GM18951 (cell line): Measurements from ENCODE around the gene KRTAP2-1.
"Not testable (repeated sequence)": the region's sequence is repeated elsewhere in the genome, so short reads cannot be mapped to it uniquely, and the experiment has no call there.

Experiments used
- POLR2A ChIP-seq: IDR thresholded peaks from 4 replicates; pipeline ENCODE4 v1.6.1; 2011; ENCODE audit warnings: mild to moderate bottlenecking; ENCODE audit not compliant: insufficient read length, insufficient read depth; ENCODE audit errors: extremely low read depth
- in situ Hi-C: fragments of 300-500 bp; cut with MboI; formaldehyde crosslinking; loops from one replicate; pipeline ENCODE4 v1.12.0; 2022; ENCODE audit warnings: low sequenced_read_pairs, mixed read lengths, inconsistent platforms; ENCODE audit not compliant: unreplicated experiment

The KRTAP2-1 gene

DNA sequence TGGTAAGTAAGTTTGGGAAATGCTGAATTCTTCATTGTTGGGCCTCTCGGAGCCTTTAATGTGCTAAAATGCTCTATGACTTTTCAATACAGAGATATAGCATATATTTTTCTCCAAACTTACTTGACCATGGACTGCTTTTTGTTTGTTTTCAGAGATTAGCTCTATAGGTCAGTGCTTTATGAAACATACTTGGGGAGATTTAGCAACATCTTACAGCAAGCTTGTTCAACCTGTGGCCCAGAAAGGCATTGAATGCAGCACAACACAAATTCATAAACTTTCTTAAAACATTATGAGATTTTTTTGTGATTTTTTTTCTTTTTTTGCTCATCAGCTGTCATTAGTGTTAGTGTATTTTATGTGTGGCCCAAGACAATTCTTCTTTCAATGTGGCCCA is 37.2 kb downstream of the KRTAP2-1 start:
- no peak for TF ChIP-seq POLR2A
- in situ Hi-C loops: no loop called here

DNA sequence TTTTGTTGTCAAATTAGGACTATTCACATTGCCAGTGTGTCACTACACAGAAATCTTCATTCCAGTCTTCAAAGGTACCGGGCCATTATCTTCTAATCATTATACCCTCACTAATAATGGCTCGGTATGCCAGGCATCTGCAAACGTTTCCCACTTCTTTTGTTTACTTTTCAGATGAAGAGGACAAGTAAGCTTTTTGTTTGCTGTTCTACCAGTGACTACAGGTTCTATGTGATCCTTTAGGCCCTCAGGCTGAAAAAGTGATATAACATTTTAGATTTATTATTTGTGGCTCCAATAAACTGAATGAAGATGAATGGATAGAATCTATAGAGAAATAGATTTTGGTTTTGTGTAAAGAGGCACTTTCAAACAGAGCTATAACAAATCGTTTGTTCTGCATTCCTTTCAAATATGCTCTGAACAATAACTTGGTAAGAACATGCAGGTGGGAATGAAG is 37.8 kb downstream of the KRTAP2-1 start:
- in situ Hi-C loops: no loop called here
- no peak for TF ChIP-seq POLR2A

DNA sequence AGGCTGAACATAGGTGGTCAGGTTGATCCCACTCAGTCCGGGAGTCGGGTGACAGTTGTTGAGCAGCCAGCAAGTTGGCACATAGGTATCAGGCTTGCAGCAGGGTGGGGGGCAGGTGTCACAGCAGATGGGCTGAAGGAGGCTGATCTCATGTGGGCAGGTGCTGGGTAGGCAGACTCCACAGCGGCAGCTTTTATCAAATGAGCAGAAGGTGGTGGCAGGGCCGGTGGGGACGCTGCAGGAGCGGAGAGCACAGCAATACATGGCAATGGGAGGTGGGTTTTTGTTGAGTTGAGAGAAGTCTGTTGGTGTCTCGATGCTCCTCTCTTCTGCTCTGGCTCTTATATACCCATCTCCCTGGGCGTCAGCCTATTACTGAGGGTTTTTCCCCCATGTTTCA is 38.3 kb downstream of the KRTAP2-1 start, which contains the start of gene KRTAP3-1:
Gene KRTAP3-1, minus strand, starts transcription at position 318 of the 400 bp plus-strand sequence. Its CDS starts 54 bp downstream, at position 264.
- TF ChIP-seq POLR2A: no peak

DNA sequence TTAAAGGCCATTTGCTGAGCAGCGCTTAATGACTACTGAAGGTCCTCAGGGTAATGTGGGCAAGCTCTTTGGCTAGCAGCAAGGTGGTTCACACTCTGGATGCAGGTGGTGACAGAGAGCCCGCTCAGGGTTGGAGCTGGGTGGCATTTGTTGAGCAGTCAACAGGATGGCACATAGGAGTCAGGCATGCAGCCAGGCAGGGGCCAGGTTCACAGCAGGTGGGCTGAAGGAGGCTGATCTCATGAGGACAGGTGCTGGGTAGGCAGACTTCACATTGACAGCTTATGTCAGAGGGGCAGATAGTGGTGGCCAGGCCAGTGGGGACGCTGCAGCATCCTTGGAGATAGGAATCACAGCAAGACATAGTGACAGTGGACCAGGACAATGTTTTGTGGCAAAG is 42.7 kb downstream of the KRTAP2-1 start:
- TF ChIP-seq POLR2A: no peak
- in situ Hi-C loops: no loop called here

More for the DNA sequence above, 38.3 kb downstream of the KRTAP2-1 start, which contains the start of gene KRTAP3-1:
- in situ Hi-C loops: no loop called here

DNA sequence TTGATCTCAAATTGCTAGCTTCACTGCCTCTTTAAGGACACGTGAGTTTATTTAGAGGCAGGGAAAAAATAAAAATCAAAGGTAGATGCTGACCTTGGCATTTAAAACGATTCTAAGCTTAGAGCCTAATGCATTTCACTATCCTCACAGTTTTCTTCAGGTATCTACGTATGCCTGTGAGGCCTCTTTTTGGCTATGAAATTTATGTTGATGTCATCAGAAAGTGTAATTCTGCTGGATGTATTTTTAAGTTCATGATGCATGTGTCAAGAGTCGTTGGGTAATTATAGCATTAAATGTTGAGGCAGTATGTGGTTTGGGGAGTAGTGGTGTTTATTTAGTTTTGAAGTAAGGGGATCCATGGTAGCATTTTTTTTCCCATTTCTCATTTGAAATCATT is 43.2 kb downstream of the KRTAP2-1 start:
- no peak for TF ChIP-seq POLR2A
- in situ Hi-C loops: no loop called here

DNA sequence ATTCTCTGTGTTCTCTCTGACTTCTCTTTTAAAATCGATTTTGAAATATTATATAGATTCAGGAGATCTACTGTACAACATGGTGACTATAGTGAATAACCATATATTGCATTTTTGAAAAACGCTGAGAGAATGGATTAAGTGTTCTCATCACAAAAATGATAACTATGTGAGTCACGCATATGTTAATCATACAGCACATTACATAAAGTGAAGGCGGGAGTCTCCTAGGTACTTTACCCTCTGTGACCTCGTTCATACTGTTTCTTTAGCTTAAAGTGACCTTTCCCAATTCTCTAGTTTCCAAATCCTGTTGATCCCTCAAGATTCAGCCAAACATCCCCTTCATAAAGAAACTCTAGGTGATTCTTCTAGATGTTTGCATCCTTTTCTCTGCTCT is 44.3 kb downstream of the KRTAP2-1 start:
- in situ Hi-C loops: no loop called here
- no peak for TF ChIP-seq POLR2A

DNA sequence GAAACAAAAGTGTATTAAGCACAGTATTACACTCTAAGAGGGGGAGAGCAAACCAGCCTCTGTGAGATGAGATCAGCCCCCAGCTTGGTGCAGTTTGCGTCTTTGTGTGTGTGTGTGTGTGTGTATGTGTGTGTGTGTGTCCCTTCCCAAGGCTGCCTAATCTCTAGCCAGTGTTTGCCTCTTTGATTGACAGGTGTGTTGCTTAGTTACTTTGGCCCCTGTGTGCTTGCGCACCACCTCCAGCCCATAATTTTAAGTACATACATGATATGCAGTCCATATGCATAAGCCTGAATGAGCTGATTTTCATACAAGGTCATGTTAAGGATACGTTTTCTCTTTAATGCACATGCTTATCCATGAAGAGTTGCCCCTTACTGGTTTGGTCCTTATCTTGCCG is 45.3 kb downstream of the KRTAP2-1 start:
- no peak for TF ChIP-seq POLR2A
- in situ Hi-C loops: no loop called here

DNA sequence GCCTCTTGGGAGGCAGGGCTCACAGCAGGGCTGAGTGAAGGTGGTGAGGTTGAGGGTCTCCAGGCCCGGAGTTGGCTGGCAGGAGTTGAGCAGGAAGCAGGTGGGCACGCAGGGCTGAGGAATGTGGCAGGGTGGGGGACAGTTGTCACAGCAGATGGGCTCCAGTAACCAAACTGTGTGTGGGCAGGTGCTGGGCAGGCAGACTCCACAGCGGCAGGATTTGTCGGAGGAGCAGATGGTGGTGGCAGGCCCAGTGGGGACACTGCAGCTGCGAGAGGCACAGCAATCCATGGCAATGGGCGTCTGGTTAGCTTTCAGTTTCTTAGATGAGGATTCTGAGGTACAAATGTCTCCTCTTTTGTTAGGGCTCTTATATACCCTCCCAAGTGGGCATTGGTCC is 47.6 kb downstream of the KRTAP2-1 start, which contains the start of gene KRTAP3-2:
Gene KRTAP3-2, minus strand, starts transcription at position 344 of the 400 bp plus-strand sequence. Its CDS starts 53 bp downstream, at position 291.
- in situ Hi-C loops: not testable (repeated sequence)

DNA sequence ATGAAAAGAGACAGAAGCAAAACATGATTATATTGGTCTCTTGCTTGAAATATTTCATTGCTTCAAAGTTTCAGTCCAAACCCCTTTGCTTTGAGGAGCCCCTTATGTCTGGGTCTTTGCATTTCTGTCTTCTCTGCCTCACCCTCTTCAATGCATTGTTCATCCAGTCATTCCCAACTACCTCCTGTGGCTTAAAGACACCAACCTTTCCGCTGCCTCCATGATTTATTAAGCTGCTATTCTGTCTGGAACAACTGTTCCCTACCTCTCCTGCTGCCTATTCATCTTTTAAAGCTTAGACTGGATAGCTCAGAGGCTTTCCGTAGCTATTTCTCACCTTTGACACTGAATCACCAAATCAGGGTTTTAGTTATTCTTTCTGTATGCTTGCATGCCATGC is 49.8 kb downstream of the KRTAP2-1 start:
- in situ Hi-C loops: no loop called here
- TF ChIP-seq POLR2A: no peak

DNA sequence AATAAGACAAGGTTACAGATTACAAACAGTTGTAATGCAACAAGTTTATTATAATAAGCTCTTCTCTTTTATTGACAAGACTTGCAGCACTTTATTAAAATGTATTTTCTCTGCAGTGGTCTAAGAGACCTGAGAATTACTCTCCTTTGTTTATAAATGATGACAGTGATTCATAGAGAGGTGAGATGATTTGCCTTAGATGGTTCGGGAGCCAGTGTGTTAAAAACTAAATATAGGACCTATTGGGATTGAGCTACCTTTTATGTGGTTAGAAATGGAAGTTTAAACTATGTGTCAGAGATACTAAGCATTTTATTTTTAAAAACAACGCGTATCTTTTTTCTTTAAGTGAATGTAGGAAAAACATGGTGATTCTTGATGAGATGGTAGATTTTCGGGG is 50.3 kb downstream of the KRTAP2-1 start:
- in situ Hi-C loops: no loop called here

More for the DNA sequence above, 50.3 kb downstream of the KRTAP2-1 start:
- TF ChIP-seq POLR2A: no peak
